Bronchial epithelial cell (primary cell): ENCODE data around the gene TEX29. TPM values are rescaled to one million over a fixed set of nuclear protein-coding genes. Genes with fewer than 3 reads are reported as not detected.

Experiments
- DNase-seq: peaks from one replicate; pipeline ENCODE4 v3.0.0-alpha.2; 2010; ENCODE audit warnings: low read depth
- FAIRE-seq: peaks from 2 replicates; lab custom pipeline; 2011; peaks lifted over from hg19 to GRCh38; lab: Jason Lieb, UNC
- H3K27me3 ChIP-seq: 2 replicates; pipeline ENCODE4 v1.5.1; 2011; ENCODE audit warnings: low read length; ENCODE audit not compliant: control insufficient read depth, insufficient read depth
- H3K36me3 ChIP-seq: 2 replicates; pipeline ENCODE4 v1.5.1; 2011; ENCODE audit warnings: low read length; ENCODE audit not compliant: control insufficient read depth, insufficient read depth
- H3K4me3 ChIP-seq: 2 replicates; pipeline ENCODE4 v1.5.1; 2011; ENCODE audit warnings: mild to moderate bottlenecking, low read depth, low read length, control low read depth
- CTCF ChIP-seq: IDR thresholded peaks from 2 replicates; pipeline ENCODE4 v1.5.1; 2011; ENCODE audit warnings: mild to moderate bottlenecking, moderate library complexity, low read length, control low read depth, inconsistent platforms; ENCODE audit not compliant: insufficient read depth, severe bottlenecking
- total RNA-seq: library from RNA; depleted of rRNA; stranded (reverse); fragments of >200 nt; gene quantifications from 2 replicates; pipeline ENCODE4 v1.2.1, GENCODE V29; 2014

TEX29 gene
- total RNA-seq, 1 donor from 2014 or later, result not detected

DNA sequence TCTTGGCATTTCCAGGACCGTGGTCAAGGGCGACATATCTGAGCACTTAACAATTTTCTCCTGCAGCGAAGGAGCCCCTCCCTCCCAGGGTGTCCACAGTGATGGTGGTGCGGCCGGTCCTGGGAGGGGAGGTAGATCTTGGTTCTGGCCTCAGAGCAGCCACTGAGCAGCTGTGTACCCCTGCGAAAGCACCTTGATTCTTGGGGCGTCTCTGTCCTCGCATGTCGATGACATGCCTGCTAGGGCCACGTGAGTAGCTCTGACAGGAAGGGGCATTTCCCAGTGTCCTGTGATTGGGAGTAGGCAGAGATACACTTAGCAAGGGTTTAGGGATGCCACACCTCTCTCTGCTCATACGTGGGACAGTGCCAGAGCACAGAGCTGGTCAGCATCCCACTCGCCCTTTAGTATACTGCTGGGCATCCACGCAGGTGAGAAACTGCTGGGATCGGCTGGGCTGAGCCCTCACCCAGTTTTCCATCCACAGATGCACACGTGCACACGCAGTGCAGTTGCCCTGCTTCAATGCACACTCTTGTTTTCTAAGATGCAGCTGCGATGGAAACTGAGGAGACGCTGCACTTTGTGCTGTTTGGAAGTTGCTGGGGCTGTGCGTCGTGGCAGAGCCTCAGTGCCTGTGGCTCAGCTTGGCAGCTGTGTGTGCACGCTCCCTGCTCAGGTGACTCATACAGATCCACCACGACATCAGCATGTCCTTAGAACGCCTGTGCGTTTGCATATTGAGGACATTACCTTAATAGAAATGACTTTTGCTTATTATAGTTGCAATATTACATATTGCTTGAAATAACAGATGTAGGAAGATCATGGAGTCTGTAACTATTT lies 66.8 kb downstream of the TEX29 start:
- no peak overlapping the region for H3K4me3 ChIP-seq
- no peaks in the 10 kb centered on the region for H3K36me3 ChIP-seq
- FAIRE-seq (no peak), DNase-seq (no peak)
- H3K27me3 ChIP-seq, result no peaks in the 10 kb centered on the region
- no peak for TF ChIP-seq CTCF

- TF ChIP-seq CTCF, result no peak
- Histone ChIP-seq H3K27me3 (no peaks in the 10 kb centered on the region), H3K36me3 (no peaks in the 10 kb centered on the region), H3K4me3 (no peak overlapping the region)
- DNase-seq (no peak), FAIRE-seq (peak; percentile 75)
Observed at GRCh38 chr13:111387945-111388600, 67.6 kb downstream of the TEX29 start.

DNA sequence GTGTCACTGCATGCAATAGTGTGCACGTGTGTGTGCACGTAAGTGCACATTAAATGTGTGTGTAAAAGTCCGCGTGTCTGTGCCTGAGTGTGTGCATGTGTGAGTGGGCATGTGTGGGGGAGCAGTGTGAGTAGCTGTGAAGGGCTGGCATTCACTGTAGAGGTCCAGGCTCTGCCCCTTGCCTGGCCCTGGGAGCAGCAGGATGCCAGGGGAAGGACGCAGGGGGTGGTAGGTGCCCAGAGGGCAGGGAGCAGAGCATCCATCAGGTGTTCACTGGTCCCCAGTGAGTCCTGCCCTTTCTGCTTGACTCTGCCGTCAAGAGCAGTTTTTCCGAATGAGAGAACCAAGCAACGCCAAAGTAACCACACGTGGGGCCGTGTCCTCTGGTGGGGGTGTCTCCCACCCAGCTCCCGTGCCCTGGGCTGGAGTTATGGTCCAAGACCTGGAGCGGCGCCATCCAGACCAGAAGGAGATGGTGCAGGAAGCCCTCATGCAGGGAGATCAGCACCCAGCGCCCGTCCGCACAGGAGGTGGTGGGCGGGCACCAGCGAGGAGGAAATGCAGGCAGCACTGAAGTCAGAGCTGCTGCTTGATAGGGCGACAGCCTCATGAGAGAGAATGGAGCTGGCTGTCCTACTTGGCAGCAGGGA lies 68.5 kb downstream of the TEX29 start:
- DNase-seq (no peak), FAIRE-seq (no peak)
- TF ChIP-seq CTCF, result no peak
- Histone ChIP-seq H3K4me3 (no peak overlapping the region), H3K27me3 (no peaks in the 10 kb centered on the region), H3K36me3 (no peaks in the 10 kb centered on the region)

GRCh38 chr13:111389621-111390521 lies 69.4 kb downstream of the TEX29 start:
- H3K4me3 ChIP-seq, result no peak overlapping the region
- H3K36me3 ChIP-seq, result no peaks in the 10 kb centered on the region
- peak; percentile 89 for FAIRE-seq
- TF ChIP-seq CTCF, result no peak
- no peaks in the 10 kb centered on the region for H3K27me3 ChIP-seq
- DNase-seq, result no peak

DNA sequence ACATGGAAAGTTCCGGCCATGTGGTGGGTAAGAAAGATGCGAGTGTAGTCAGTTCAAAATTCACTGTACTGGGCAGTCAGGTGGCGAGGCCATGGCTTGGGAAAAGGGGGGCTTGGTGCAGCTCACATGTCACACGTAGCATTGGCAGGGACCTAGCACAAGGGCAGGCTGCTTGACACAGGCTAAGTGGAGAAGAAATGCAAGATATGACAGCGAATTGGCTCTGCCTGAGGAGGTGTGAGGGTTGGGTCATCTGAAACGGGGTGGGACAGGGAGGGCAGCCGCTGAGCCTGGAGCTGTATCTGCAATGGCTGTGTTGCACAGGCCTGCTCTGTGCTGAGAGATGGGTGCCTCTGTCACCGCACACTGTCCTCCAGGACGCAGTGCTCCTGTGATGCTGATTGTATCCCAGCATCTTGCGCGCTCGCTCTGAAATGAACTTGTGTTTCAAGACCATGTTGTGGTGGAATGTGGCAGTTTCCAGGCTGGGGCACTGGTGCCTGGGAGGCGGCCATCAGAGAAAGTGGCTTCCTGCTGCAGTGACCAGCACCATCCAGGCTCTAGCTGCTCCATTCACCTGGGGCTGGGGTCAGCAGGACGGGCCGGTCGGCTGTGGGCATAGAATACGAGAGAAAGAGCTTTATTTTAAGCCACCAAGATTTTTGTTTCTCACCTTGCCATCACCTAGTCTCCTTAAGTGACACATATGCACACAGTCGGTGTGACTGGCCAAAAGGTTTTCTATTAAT lies 70.3 kb downstream of the TEX29 start:
- no peak for FAIRE-seq
- no peak overlapping the region for H3K4me3 ChIP-seq

More for the DNA sequence above, 70.3 kb downstream of the TEX29 start:
- Histone ChIP-seq H3K36me3 (no peaks in the 10 kb centered on the region), H3K27me3 (no peaks in the 10 kb centered on the region)
- no peak for DNase-seq
- no peak for TF ChIP-seq CTCF
